GM12892 (cell line): ENCODE data around the gene GPATCH3.

Experiments
- POLR2A ChIP-seq: IDR thresholded peaks from 2 replicates; pipeline ENCODE4 v1.6.1; 2011; ENCODE audit warnings: low read depth, low read length, control low read depth
- POLR2AphosphoS5 ChIP-seq: IDR thresholded peaks from 2 replicates; pipeline ENCODE4 v1.6.1; 2011; ENCODE audit warnings: low read depth, low read length, control low read depth
- TAF1 ChIP-seq: IDR thresholded peaks from 2 replicates; pipeline ENCODE4 v1.6.1; 2011; ENCODE audit warnings: low read depth, mild to moderate bottlenecking, control low read depth, low read length, borderline replicate concordance

- TF ChIP-seq TAF1 (no peak), POLR2A (no peak), POLR2AphosphoS5 (no peak)
These were observed 44.1 kb downstream of the GPATCH3 start for GRCh38 chr1:26856181-26856580.
